HG03025 (cell line): ENCODE data around the gene RCSD1.

Source experiments
- ATAC-seq: cut with Tn5 transposase; IDR thresholded peaks from one replicate; pipeline ENCODE4 v1.9.1; 2021; ENCODE audit warnings: mild to moderate bottlenecking, moderate library complexity; ENCODE audit not compliant: unreplicated experiment, low FRiP score

RCSD1 gene

DNA sequence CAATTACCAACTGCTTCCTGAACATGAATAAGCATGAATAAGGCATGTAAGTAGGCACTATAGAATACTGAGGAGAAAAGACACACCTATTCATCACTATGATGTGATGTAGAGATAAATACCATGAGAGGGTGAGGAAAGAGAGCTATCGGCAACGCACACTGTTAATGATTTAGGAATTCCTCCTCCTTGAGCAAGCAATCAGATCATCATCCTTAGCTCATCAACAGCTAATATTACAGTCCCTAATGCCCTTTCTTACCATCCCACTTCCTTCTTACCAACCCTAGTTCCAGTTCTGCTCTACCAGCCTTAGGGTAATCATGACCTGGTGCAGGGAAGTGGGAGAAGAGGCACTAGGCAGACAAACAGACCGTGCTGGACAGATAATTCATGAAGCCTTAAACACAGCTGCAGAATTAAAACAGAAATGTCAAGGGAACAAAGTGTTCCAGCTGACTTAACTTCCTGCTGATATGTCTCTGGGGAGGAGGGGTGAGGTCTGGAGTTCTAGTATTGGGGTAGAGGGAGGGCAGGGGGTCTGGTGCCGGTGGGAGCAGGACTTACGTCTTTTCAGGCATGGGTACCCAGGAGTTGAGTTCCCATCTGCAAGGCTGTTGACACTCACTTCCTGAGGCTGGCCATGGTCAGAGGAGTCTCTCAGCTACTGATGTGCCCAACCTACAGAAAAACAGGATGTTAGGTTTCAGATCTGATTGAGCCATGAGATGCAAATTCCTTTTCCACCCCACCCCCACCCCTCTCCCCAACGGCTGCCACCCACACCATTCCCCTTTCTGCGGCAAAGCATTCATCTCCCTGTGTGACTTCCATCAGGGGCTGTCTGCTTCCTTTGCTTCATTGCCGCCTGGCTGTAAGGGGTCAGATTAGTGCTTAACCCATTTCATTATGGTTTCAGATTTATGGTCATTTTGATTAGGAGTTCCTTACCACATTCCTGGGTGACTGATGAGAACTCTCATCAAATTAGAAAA, 12.6 kb upstream of the RCSD1 start:
- ATAC-seq = no peak

DNA sequence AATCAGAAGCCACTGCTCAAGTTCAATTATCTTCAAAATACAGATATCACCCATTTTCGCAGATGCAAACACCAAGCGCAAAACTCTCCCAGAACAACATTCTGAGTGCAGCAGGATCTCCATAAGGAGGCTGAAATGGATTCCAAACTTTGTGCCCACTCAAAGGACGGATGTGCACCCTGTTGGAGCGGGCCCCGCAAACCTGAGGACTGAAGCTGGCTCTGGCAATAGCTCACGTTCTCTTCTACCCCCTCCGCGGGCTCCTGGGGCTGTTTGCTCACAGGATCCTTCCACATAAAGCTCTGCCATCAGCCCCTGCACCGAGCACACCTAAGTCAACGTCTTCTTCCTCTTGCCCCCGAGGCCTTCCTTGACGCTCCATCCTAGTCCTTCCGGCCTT, 11.7 kb upstream of the RCSD1 start:
- no peak for ATAC-seq

DNA sequence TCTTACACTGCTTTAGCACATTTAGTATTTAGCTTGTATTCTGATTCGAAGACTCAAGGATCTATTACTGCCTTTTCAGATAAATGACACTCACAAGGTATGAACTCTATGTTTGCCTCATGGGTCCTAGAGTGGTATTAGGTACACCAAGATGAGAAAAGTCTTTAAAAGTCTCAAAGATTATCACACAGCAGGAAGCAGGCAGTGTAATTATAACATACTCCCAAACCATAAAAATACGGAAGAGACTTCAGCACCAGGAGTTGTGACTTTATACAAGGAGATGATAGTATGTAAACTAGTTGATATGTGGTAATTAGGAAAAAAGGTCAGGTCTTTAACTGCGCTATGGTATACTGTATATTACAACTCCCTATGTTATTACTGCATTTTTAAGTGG, 11.2 kb upstream of the RCSD1 start:
- no peak for ATAC-seq

DNA sequence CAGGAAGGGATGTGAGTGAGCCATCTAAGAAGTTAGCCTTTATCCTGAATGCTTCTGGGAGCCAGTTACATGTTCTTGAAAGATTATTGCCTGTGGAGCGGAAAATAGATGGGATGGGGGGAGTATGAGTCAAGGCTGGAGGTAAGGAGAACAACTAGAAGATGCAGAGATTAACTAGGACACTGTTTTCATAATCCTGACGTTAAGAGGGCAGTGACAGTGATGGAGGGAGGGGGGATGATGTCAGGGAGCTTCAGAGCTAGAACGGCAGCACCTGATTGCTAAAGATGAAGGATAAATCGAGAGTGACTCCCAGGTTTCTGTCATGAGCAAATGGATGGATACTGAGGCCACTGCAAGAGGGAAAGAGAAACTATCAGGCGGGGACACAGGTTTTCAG, 10.0 kb upstream of the RCSD1 start:
- no peak for ATAC-seq

DNA sequence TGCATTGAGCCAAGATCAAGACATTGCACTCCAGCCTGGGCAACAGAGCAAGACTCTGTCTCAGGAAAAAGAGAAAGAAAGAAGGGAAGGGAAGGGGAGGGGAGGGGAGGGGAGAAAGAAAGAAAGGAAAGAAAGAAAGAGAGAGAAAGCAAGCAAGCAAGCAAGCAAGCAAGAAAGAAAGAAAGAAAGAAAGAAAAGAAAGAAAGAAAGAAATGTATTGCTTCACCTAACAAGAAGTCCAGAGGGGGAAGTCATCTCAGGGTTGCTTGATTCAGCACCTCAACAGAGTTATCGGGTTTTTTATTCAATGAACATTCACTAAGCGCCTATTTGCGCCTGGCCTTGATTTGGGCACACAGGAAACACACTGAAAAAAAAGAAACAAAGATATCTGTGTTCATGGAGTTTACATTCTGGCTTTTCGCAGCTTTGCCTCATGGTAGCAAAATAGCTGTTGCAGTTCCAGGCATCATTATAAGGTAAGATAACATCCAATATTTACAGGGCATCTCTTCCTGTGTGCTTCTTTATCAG, 8.2 kb upstream of the RCSD1 start:
- ATAC-seq = no peak

DNA sequence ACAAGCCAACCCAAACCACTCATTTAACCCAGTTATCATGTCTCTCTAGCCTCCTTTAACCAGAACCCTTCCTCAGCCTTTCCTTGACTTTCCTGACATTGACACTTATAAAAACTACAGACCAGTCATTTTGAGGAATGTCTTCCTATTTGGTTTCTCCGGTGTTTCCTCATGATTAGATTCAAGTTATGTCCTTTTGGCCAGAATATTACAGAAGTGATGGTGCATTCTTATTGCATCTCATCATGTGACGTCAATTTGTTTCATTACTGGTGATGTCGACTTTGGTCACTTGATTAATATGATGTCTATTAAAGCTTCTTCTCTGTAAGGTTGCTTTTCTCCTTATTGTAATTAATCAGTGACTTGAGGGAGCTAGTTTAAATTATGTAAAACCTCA, 6.1 kb upstream of the RCSD1 start:
- ATAC-seq = no peak

DNA sequence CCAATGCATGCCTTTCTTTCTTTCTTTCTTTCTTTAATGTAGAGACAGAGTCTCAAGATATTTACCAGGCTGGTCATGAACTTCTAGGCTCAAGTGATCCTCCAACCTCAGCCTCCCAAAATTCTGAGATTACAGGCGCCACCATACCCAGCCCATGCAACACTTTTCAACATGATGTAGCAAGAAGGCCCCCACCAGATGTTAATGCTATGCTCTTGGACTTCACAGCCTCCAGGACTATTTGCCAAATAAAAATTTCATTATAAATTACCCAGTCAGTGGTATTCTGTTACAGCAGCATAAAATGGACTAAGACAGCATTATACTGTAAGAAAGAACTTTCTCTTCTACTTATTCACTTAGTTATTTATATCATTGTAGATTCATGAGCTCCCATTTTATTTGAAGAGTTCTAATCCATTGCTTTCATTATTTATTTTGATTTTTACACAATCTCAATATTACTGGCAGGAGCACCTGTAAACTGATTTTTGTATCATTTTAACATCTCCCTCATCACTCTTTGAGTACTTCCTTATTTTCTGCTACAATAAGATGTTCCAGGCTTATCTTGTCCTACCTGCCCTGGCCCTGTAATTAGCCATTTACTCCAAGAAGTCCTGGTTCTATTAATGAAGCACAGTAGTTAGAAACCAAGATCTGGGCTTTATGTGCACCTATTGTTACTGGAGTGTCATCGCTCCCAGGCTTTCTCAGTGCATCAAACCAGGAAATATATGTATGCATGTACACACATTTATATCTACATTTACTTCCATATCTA, 4.8 kb upstream of the RCSD1 start:
- ATAC-seq = no peak

DNA sequence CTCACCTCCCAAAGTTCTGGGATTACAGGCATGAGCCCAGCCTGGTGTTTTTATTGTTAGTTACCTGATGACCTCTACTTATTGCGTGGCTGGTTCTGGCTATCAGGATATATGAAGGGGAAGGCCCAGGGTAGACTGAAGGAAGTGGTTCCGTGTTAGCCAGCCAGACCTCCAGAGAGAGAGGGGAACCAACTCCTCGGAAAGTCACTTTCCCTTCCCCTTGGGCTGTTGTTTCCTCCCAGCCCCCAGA, 2.5 kb upstream of the RCSD1 start:
- ATAC-seq = no peak

DNA sequence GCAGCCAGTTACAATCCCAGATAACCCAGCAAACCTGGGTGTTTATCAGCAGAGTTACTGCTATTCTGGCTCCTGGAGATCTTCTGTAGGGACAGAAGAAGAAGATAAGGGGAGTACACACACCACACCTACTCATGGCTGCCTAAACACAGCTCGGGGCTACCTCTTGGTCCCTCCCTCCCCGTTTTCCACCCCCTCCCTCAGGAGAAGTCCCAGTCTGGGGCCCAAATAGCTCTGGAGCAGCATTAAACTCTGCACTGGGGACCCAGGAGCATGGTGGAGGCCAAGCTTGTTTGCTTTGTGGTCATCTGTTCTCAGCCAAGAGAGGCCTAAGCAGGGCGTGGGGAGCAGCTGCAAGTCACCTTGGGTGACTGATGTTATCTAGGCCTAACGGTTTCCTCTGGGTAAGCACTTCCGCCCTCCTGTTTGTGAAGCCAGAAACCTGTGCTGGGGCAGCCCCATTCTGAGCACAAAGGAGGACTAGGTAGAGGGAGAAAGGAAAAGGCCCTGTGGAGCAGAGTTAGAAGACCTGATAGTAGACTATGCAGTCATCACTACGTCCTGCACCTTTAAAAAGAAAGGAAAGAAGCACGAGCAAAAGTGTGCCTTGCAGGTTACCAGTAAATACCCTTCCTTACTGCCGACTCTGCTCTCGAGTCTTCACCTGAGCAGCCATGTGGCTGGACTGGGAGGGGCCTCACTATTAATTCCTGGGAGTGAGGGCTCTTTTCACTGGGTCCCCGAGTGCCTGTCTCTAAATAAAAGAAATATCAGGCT, 2.0 kb upstream of the RCSD1 start:
- ATAC-seq = peak; percentile 55

DNA sequence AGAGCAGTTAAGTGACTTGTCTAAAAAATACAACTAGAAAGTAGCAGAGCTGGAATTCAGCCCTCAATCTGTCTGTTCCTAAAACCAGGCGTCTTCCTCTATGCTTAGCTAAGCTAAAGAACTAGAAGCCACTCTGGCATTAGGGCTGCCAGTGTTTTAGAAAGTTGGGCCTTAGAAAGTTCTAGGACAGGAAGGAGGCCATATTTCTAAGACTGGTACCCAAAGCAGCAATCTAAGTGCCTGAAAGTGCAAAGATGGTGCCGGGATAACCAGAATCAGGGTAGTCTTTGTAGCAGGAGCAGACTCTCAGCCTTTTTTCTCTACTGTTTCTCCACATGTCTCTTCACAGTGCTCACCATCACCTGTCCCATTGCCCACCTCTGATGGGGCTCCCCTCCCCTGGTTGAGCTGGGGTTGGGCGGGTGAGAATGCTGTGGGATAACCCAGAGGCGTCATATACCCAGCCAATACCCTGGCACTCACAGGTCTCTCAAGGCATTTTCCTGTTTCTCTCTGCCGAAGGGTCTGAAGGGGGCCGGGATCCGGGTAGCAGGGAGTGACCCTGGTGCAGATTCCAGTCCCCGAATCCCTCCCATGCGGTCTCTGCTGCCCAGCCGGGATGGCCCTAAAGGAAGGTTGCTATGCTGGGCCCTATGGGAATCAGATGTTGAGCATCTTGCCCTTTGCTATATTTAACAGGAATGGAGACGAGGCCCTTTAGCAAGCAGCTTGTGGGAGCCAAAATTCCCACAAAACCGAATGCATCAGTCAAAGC, 1.1 kb upstream of the RCSD1 start:
- no peak for ATAC-seq

DNA sequence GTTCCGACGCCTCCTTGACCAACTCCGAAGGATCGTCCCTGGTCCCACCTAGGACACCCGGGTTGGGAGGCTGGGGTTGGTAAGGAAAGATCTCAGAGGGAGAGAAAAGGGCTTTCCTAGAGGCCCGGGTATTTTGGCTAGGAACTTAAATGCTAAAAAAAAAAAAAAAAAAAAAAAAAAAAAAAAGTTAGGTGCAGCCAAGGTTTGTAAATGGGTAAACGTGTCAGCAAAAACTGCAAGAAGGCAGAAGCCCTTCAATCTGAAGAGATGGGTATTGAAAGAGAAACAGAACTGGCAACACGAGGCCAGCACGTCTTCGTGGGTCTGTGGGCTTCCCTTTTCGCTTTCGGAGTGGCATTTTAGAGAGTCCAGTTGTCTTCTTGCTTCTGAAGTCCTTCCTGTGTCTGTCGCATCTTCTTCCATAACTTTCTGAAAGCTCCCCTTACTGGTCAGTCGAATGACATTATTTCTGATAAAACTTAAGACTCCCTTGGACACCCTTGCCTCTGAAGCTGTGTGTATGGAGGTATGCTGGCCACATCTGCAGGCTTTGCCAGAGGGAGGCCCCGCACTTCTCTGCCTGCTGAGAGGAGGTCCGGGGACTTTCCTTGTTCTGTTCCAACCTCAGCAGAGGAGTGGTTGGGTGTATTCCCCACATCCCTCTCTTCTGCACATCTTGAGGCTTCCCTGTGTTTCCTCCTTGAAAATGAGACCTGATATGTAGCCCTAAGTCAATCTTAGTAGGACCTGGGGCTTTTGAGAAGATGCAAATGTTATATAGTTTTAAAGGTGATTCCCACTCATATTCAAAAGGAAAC, 745 bp downstream of the RCSD1 start:
- ATAC-seq = no peak

DNA sequence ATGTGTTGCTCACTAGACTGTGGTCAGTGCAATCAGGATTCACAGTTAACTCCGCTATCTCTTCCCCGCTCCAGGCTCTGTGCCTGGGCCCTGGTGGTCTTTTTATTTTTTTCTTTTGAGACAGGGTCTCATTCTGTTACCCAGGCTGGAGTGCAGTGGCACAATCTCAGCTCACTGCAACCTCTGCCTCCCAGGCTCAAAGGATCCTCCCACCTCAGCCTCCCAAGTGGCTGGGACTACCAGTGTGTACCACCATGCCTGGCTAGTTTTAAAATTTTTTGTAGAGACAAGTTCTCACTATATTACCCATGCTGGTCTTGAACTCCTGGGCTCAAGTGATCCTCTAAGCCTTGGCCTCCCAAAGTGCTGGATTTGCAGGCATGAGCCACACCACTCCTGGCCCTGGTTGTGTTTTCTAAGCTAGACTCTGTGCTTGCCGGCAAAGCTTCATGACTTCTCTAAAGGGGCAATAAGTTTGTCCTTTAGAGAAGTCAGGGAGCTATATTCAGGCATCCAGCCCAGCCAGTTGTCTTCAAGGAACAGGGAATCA, 1.4 kb downstream of the RCSD1 start:
- ATAC-seq = no peak

DNA sequence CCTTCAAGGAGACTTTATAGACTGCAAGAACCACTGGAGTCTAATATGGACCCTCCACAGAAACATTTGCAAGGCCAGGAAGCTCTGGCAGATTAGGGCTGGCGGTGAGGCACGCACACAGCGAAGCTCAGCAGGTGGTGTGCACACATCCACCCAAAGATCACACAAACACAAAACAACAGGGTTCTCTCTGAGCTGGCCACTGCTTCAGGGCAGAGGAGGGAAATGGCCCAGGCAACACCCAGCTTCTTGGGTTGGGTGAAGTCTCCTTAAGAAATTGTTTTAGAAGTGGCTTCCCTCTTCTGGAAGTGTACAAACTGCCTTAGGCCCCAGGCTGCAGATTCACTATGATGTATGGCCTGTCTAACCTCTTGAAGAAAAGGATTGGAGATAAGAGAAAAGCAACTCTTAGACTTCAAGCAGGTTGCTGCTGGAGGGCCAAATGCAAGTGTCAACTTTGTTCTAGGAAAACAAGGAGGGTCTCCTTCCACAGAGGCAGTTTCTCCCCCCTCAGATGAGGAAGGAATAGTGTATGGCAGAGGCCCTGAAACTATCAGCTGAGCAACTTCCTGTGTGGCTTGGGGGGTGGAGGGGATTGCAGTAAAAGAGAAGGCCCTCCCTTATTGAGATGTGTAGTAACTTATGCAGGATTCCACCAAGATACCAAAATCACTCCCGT, 2.0 kb downstream of the RCSD1 start:
- ATAC-seq = no peak

DNA sequence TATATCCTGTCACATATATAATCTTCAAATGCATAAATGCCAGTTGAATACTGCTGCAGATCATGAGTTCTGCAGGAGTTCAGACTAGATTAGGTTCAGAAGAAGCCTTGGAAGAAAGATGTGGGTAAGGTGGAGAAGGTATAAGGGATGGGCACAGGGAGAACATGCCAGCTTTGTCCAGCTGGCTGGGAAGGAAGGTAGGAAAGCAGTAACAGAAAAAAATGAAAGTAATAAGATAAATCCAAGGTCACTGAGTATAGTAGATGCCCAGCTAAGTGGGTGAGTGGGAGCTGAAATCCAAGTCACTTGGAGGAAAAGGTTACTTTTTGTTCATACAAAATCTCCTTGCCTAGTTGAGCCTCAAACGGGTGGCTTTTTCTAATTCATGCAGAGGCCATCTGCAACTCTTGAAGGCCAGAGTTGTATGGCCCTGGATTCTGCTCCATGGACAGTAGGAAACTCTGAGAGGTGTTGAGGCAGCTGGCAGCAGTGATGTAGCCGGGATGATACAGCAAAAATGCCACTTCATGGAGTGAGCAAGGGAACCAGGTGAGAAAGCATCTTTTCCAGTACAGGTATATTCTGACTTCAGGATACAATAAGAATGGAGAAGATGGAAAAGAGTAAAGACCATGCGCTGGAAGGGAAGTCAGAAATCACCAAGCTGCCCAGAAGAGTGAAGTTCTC, 3.4 kb downstream of the RCSD1 start:
- no peak for ATAC-seq

DNA sequence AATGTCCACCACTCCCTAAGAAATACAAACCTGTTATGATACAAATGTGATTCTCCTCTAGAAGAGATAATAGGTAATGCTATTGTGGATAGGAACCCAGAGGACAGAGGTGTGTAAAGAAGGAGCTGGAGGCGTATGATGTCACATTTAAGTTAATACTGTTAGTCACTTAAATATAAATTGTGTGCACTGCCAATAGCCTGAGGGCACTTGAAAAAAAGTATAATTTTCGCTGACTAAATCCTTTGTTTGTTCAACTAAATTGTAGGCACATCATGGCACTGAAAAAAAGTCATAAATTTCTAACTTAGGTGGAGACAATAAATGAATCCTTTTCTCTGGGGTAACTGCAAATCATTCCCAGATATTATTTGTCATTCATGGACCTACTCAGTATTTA, 4.4 kb downstream of the RCSD1 start:
- no peak for ATAC-seq

DNA sequence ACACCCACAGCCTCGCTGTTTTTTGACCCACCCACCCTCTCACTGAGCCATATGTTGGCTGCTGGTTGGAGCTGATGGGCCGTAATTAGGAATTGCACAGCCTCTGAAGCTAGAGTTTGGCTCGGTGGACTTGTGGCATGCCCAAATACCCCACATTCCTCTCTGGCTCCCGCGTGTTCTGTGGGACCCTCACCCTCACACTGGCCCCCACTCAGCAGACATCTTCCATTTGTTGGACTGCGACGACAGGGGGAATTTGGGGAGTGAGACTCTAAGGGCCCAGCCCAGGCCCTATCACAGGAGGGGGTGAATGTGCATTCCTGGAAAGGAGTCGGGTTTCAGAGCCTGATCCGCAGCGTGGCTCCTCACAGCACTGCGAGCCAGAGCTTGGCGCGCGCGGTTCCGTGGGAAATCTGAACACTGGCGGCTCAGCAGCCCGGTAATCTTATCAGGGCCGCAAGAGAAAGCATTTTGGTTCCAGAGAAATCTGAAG, 5.2 kb downstream of the RCSD1 start:
- ATAC-seq = no peak

DNA sequence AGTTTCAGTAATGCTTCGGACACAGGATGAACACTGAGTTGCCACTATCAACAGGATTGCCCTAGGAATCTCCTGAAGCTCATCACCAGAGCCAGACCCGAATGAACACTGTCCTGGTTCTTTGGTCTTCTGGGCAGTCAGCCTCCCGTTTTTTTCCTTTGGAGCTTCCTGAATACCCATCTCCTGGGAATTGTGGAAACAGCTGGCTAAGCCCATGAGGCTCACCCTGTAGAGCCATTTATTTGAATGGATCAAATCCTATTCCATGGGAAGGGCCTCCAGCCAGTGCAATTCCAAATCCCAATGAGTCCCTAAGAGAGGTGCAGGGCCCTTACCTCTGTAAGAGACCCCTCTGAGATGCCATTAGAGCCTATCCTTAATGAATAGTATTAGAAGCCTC, 5.9 kb downstream of the RCSD1 start:
- ATAC-seq = no peak

DNA sequence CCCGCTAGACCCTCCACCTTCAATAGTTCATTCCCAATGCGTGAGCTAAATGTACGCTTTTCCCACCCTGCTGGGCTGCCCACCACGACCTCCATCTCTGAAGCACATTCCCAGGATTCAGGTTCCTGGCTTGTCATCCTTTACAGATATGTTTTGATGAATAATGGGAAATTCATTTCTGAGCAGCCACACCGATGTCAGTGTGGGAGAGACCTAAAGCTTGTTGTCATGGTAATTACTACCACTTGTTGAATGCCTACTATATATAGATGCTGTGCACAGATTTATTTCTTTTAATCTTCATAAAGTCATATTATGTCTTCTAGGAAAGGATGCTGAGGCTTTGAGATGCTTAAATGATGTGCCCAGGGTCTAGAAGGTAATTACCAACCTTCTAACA, 8.0 kb downstream of the RCSD1 start:
- ATAC-seq = no peak
